GM12892 (cell line): ENCODE data around the gene RREB1.
"Not testable (repeated sequence)": the region's sequence is repeated elsewhere in the genome, so short reads cannot be mapped to it uniquely, and the experiment has no call there.

ENCODE experiments used
- DNase-seq: peaks from one replicate; pipeline ENCODE4 v3.0.0; 2011; ENCODE audit not compliant: insufficient read length
- FAIRE-seq: peaks from 2 replicates; lab custom pipeline; 2011; peaks lifted over from hg19 to GRCh38; lab: Jason Lieb, UNC
- POLR2A ChIP-seq: IDR thresholded peaks from 2 replicates; pipeline ENCODE4 v1.6.1; 2011; ENCODE audit warnings: low read depth, low read length, control low read depth
- POLR2AphosphoS5 ChIP-seq: IDR thresholded peaks from 2 replicates; pipeline ENCODE4 v1.6.1; 2011; ENCODE audit warnings: low read depth, low read length, control low read depth
- TAF1 ChIP-seq: IDR thresholded peaks from 2 replicates; pipeline ENCODE4 v1.6.1; 2011; ENCODE audit warnings: low read depth, mild to moderate bottlenecking, control low read depth, low read length, borderline replicate concordance

Gene RREB1

DNA sequence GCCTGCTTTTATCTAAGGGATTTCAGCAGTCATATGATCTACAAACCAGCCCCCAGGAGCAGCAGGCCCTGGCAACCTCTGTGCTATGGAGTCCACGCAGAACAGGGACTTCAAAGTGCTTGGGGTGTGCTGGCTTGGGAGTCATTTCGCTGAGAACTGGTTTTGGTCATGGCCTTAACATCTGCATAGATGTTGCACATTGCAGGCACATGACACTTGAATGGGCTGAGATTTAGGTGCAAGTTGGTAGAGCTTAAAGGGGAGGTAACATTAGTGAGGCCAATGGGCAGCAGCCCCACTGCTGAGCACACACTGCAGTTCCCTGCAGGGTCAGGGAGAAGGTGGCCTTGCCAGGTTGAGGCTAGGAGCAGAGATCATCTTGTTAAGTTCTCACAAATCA is 43.6 kb downstream of the RREB1 start:
- FAIRE-seq (peak; percentile 14), DNase-seq (no peak)
- TF ChIP-seq TAF1 (no peak; the same call in 1 of the 2 replicates), POLR2AphosphoS5 (no peak), POLR2A (no peak)

DNA sequence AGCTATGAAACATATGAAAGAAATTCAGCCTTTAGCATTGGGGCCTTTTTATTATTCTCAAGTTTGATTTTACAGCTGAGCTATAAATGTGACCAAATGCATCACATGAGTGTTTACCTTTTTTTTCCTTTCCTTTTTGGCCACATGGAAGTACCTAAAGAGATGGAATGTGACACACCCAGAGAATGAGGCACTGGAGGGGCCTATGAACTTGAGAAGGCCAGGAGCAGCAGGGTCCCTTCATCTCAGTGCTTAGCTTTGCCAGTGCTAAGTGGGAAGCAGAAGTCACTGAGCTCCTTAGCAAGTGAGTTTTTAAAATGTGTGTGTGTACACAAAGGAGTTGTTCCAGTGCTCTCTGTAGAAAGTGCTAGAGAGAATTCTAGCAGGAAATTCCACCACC is 44.7 kb downstream of the RREB1 start:
- DNase-seq (no peak), FAIRE-seq (no peak)
- TF ChIP-seq POLR2A (no peak), TAF1 (no peak), POLR2AphosphoS5 (no peak)

DNA sequence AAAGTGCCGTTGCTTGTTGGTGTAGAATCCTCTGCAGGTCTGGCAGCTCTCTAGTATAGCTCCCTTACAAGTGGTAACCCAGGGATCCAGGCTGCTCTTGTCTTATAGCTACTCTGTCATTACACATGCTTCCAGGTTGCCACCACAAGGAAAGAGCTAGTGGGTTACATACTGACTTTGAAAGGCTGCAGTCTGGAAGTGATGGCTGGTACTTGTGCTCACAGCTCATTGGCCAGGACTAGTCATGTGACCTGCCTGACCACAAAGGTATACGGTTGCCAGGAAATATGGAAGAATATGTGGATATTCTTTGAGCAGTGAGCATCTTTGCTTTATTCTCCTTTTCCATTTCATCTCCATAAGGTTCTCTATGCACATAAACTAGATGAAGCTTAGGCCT is 46.0 kb downstream of the RREB1 start:
- DNase-seq: no peak
- no peak for FAIRE-seq
- TF ChIP-seq POLR2AphosphoS5 (no peak), POLR2A (no peak), TAF1 (no peak)

GRCh38 chr6:7154341-7155139 is 46.8 kb downstream of the RREB1 start:
- DNase-seq: no peak
- peak; percentile 84 for FAIRE-seq
- TF ChIP-seq POLR2AphosphoS5: no peak; the same call in 1 of the 2 replicates
- no peak for TF ChIP-seq TAF1
- no peak for TF ChIP-seq POLR2A

GRCh38 chr6:7155871-7156579 is 48.3 kb downstream of the RREB1 start:
- no peak for DNase-seq
- FAIRE-seq: peak; percentile 51
- TF ChIP-seq TAF1 (no peak), POLR2A (peak; percentile 38; the same call in 1 of the 2 replicates)

- DNase-seq (no peak), FAIRE-seq (no peak)
- TF ChIP-seq POLR2A (no peak), TAF1 (no peak), POLR2AphosphoS5 (no peak; the same call in 1 of the 2 replicates)
These were observed 49.0 kb downstream of the RREB1 start for GRCh38 chr6:7156643-7157278.

GRCh38 chr6:7157307-7157706 is 49.5 kb downstream of the RREB1 start:
- FAIRE-seq, DNase-seq: not testable (repeated sequence)

GRCh38 chr6:7157752-7158616 is 50.2 kb downstream of the RREB1 start:
- no peak for TF ChIP-seq POLR2A
- no peak for TF ChIP-seq TAF1
- no peak for TF ChIP-seq POLR2AphosphoS5
- no peak for DNase-seq
- no peak for FAIRE-seq

- no peak for TF ChIP-seq POLR2AphosphoS5
- FAIRE-seq (no peak), DNase-seq (no peak)
These were observed 52.2 kb downstream of the RREB1 start for GRCh38 chr6:7159790-7160525.

GRCh38 chr6:7161253-7161623 is 53.5 kb downstream of the RREB1 start:
- FAIRE-seq (no peak), DNase-seq (no peak)
- no peak for TF ChIP-seq TAF1
- TF ChIP-seq POLR2AphosphoS5: no peak
- TF ChIP-seq POLR2A: no peak
